ENCODE data around the gene ALDH1A1. TPM values are rescaled to one million over a fixed set of nuclear protein-coding genes. Genes with fewer than 3 reads are reported as not detected.

Gene ALDH1A1
- total RNA-seq, 2 donors from 2014 or later: 185 to 235 TPM

DNA sequence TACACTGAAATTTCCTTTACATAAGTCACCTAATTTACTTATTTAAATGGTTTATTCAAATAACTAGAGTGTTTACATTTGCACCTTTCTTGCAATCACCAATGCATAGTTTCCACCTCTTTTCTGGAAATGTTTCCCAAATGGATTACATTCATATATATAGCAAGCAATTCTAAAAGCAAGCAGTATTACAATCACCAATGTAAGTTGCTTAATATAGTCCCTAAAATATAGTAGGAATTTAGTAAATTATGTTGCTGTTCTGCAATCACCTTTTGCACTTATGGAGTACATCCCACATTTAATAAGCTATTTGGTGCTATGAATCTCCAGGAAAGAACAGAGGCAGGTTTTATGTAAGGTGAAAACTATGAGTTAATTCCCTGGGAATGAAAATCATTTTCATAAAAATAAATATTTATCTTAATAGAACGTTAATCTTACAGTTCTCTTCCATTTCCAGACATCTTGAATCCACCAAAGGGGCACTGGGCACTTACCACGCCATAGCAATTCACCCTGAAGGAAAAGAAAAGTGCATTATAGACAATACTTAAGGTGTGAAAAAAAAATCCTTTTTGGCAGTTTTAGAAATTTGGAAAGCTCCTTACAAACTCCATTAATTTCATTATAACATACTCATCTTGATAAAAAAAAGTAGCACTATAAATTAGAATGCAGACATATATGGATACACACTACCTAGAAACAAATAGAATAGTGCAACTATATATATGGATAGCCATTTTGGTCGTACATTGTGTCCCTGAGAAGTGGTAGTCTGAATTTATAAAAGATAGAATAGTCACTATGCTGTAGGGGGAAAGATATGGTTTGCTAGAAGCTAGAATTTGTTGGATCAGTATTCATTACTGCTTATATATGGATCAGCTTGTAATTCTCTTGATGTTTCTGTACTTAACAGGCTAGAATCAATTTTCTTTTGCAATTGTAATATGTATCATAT is 47.1 kb downstream of the ALDH1A1 start:
- intact Hi-C loops (cut with DNase I): no loop called here
- DNase-seq (ENCODE audit: low spot score): no peak

- intact Hi-C loops (cut with DNase I): no loop called here
- no peak for DNase-seq (ENCODE audit: low spot score)
Measured at GRCh38 chr9:72904267-72905093, 48.4 kb downstream of the ALDH1A1 start.

DNA sequence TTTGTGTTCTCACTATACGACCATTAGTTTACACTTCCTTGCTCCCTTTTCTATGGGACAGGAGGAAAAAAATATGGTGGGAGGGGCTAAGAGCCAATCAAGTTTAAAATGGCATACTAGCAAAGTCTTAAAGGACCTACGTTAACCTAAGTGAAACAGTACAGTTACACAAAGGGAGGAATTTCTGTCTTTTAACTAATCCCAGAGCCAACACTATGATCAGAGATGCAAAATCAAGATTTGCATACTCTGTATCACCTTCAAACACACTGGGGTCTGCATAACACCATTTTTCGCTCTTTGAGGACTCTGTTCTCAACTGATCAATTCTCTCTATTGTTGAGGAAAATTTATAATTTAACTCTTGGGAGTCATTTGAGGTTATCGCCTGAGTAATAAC is 49.8 kb downstream of the ALDH1A1 start:
- intact Hi-C loops (cut with DNase I): no loop called here
- no peak for DNase-seq (ENCODE audit: low spot score)

DNA sequence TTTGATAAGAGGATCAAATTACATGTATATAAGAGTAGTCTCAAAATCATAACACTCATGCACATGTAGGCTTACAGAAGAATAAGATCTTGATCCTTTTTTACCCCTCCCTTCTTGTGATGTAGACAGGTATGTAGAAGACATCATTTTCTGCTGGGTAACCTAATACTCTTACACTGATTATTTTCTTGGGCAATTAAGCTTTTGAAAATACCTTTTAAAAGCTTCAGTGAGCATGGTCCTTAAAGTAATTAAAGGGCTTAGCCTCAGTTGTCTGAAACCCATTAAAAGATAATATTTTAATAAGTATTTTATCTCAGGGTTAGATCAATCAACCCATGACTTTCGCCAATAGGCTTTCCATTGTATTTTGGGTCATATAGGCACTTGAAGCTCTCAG is 50.6 kb downstream of the ALDH1A1 start:
- DNase-seq (ENCODE audit: low spot score): no peak
- intact Hi-C loops (cut with DNase I): no loop called here

DNA sequence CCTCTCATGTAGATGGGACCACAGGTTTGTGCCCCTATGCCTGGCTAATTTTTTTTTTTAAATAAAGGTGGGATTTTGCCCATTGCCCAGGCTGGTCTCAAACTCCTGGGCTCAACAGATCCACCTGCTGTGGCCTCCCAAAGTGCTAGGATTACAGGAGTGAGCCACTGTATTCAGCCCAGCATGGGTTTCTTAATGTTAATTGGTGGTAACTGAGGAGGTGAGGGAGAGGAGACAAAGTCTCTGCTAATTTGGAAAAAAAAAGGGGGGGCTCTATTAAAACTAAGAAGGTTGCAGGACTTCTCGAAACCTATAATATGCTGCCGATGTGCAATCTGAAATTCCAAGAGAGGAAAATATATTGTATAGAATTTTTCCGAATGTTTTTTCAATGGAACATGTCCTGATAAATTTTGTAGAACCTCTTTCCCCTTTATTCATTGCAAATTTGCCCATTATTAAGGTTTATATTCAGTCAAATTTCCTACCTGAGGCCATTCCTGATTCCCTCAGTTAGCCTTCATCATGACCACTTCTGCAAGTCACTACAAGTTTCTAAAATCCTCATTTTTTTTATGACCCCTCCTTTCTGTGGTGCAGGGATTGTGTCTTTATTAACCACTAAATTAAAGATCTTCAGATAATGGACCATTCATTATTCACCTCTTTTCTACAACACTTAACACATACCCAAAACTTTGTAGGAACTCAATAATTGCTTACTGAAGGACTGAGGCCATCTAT is 52.9 kb downstream of the ALDH1A1 start:
- no peak for DNase-seq (ENCODE audit: low spot score)
- intact Hi-C loops (cut with DNase I): no loop called here

GRCh38 chr9:72898784-72899733 is 53.8 kb downstream of the ALDH1A1 start:
- DNase-seq (ENCODE audit: low spot score): no peak
- intact Hi-C loops (cut with DNase I): no loop called here

DNA sequence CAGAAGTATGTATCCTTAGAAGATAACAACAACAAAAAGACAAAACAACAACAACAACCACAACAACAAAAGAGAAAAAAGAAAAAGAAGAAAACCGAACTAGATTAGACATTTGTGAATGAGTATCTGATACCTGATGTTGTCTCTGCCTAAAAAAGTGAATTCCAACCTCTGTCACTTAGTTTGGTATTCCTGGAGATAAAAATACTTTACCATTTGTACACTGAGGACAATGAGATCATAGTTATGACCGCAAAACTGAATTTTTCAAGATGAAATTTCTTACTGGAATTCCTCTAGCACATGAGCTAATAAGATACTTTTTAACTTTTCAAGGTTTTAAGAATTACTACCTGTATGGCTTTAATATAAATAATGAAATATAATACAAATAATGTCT is 54.5 kb downstream of the ALDH1A1 start:
- DNase-seq (ENCODE audit: low spot score): no peak
- intact Hi-C loops (cut with DNase I): no loop called here

- DNase-seq (ENCODE audit: low spot score): no peak
- intact Hi-C loops (cut with DNase I): no loop called here
Measured at GRCh38 chr9:72897069-72897649, 55.7 kb downstream of the ALDH1A1 start.

- intact Hi-C loops (cut with DNase I): no loop called here
- DNase-seq (ENCODE audit: low spot score): no peak
Measured at GRCh38 chr9:72896439-72896838, 56.4 kb downstream of the ALDH1A1 start.

- DNase-seq (ENCODE audit: low spot score): no peak
- intact Hi-C loops (cut with DNase I): no loop called here
Measured at GRCh38 chr9:72895122-72895521, 57.7 kb downstream of the ALDH1A1 start.

DNA sequence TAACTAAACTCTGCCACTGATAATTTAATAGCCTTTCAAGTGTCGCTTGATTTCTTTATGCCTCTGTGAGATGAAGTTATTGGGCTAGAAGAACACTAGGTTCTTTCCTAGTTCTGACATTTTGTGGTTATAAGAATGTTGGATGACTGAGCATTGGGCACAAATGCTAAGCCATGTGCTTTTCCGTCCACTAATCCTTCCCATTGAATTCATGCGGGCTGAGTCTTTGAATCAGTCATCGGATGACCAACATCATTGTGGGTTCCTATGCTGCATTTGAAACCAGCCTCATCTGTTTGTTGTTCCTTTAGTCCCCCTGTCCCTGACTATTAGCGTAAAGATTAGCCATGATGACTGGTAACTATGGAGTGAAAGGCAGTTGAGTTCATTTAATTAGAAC is 58.5 kb downstream of the ALDH1A1 start:
- intact Hi-C loops (cut with DNase I): no loop called here
- DNase-seq (ENCODE audit: low spot score): no peak

DNA sequence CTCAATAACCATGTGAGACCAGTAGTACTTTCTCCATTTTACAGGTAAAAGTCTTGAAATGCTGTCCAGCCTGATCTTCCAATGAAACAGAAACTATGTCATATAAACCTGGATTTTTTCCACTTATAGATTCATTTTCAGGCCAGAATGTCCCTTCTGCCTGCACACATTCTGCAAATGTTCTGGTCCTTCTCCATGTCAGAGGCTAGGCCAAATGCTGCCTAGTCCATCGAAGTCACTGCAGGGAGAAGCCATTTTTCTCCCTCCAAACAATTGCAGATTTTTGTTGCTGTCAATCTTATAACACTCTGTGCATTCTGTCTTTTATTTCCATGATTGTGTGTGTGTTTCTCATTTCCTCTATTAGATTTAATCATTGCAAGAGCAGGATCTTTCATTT is 59.4 kb downstream of the ALDH1A1 start:
- DNase-seq (ENCODE audit: low spot score): no peak
- intact Hi-C loops (cut with DNase I): no loop called here

DNA sequence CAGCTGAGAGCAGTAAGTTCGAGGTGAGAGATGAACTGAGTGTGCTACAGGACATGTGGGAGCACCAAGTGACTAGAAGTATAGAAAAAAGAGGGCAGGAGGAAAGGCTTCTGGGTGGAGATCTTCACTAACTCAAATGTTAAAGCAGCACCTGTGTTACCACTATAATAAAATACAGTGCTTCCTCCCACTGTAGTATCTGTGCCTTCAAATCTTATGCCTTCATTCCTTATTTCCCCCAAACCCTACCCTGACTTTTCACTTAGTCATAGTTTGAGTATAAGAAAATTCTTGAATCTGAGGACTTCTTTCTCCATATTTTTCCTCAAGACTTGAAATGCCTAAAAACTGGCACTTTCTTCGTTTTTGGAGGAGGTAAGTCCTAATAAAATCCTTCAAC is 61.8 kb downstream of the ALDH1A1 start:
- intact Hi-C loops (cut with DNase I): no loop called here
- no peak for DNase-seq (ENCODE audit: low spot score)

- DNase-seq (ENCODE audit: low spot score): no peak
- intact Hi-C loops (cut with DNase I): no loop called here
Measured at GRCh38 chr9:72888943-72889342, 63.9 kb downstream of the ALDH1A1 start.

DNA sequence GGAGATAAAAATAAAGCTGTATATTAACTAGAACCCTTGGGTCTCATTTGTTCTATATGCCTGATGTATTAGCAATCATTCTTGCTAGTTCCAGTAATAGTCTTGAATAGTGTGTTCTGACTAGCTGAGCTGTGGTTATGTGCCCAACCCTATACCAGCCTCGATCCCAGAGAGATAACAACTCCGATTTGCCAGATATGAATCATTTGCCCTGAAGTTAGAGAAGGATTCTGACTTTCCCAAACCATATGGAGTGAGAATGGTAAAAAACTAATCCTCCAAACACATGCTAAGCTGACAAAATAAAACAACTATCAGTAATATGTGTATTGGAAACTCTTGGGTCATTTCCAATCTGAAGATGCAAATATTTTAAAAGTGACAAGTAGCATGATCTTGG is 64.8 kb downstream of the ALDH1A1 start:
- intact Hi-C loops (cut with DNase I): no loop called here
- no peak for DNase-seq (ENCODE audit: low spot score)

DNA sequence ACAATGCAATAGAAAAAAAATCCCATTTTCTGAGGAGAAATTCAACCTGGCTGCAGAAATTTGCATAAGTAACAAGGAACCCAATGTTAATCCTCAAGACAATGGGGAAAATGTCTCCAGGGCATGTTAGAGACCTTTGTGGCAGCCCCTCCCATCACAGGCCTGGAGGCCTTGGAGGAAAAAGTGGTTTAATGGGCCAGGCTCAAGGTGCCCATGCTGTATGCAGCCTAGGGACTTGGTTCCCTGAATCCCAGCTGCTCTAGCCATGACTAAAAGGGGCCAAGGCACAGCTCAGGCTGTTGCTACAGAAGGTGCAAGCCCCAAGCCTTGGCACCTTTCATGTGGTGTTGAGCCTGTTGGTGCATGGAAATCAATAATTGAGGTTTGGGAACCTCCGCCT is 66.5 kb downstream of the ALDH1A1 start:
- DNase-seq (ENCODE audit: low spot score): no peak

DNA sequence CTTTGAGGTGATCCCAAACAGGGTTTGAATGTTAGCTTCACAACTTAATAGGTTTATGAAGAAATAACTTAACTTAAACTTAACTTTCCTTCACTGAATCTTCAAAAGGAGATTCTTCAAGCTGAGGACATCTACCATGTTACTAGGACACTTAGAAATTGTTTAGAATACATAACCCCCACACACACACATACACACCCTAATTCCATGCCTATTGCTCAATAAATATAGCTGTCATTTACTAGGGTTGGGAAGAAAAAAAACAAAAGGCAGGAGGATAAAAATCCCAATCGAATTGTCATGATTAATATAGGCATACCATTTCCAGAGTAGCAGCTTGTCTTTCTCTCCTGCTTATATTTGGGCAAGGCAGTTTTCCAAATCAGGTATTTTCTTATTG is 68.3 kb downstream of the ALDH1A1 start:
- intact Hi-C loops (cut with DNase I): no loop called here
- no peak for DNase-seq (ENCODE audit: low spot score)

More for the DNA sequence above, 66.5 kb downstream of the ALDH1A1 start:
- intact Hi-C loops (cut with DNase I): no loop called here

GRCh38 chr9:72883875-72884274 is 69.0 kb downstream of the ALDH1A1 start:
- DNase-seq (ENCODE audit: low spot score): no peak
- intact Hi-C loops (cut with DNase I): no loop called here
